Sigmoid colon (tissue), 4 donors: ENCODE data around the gene CLEC16A.

Experiments used
- EP300 ChIP-seq, 4 donors: sonication (generic); formaldehyde crosslinking; IDR thresholded peaks; one replicate each; pipeline ENCODE4 v1.6.1; 2017; ENCODE audit warnings: antibody characterized with exemption in 4 of 4
- TF ChIP-seq, protein P1 (sequence below), 4 experiments: fragments of 450-650 bp in 3 of 4; fragments of 200-600 bp in 1 of 4; IDR thresholded peaks; one replicate each; pipeline ENCODE4 v1.5.1; 2016 to 2019; ENCODE audit warnings: antibody characterized with exemption in 4 of 4, mild to moderate bottlenecking in 3 of 4, moderate library complexity in 2 of 4

DNA sequence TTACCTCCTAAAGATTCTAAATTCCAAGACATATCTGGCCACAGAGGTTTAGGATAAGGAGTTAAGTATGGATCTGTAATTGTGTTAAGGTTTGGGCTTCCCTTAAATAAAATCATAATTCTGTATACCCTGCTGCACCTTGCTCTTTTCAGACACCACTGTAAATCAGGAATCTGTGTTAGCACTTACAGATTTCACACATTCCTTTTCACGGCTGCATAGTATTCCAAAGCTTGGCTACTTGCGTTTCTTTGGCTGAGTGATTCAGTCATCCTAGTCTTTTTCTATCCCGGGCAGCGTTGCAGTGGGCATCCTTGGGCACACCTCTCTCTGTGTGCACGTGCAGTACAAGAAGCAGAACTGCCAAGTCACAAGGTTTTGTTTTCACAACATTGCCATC, 205.8 kb downstream of the CLEC16A start:
- TF ChIP-seq, protein P1, sequence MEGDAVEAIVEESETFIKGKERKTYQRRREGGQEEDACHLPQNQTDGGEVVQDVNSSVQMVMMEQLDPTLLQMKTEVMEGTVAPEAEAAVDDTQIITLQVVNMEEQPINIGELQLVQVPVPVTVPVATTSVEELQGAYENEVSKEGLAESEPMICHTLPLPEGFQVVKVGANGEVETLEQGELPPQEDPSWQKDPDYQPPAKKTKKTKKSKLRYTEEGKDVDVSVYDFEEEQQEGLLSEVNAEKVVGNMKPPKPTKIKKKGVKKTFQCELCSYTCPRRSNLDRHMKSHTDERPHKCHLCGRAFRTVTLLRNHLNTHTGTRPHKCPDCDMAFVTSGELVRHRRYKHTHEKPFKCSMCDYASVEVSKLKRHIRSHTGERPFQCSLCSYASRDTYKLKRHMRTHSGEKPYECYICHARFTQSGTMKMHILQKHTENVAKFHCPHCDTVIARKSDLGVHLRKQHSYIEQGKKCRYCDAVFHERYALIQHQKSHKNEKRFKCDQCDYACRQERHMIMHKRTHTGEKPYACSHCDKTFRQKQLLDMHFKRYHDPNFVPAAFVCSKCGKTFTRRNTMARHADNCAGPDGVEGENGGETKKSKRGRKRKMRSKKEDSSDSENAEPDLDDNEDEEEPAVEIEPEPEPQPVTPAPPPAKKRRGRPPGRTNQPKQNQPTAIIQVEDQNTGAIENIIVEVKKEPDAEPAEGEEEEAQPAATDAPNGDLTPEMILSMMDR (IDR thresholded peaks at IDR 0.05), result no peak
- TF ChIP-seq EP300 (IDR thresholded peaks at IDR 0.05), result no peak
